Measurements from ENCODE around the gene ACAD8.

- TF ChIP-seq EP300 (IDR thresholded peaks at IDR 0.05) (no peak), POLR2AphosphoS5 (IDR thresholded peaks at IDR 0.05) (no peak), POLR2A (IDR thresholded peaks at IDR 0.05) (no peak), CTCF (IDR thresholded peaks at IDR 0.05) (no peak)
Measured at GRCh38 chr11:134282121-134283045, 29.0 kb downstream of the ACAD8 start.

Measured in upper lobe of left lung (tissue), 4 donors.